Measurements from ENCODE around the gene GIGYF2.
"Not testable (repeated sequence)": the region's sequence is repeated elsewhere in the genome, so short reads cannot be mapped to it uniquely, and the experiment has no call there.

The GIGYF2 gene

GRCh38 chr2:232675381-232675780 is 21.8 kb upstream of the GIGYF2 start:
- Mint-ChIP-seq H3K9me3 (no peaks in the 10 kb centered on the region), H3K27me3 (peaks cover 15 to 36% of the 10 kb centered on the region in 2 donors), H3K4me3 (no peak overlapping the region), H3K27ac (no peak overlapping the region), H3K4me1 (peaks cover 0 to 2% of the 10 kb centered on the region in 2 donors), H3K36me3 (no peaks in the 10 kb centered on the region)
- no peak for ATAC-seq (replicated peaks)
- DNase-seq: no peak

GRCh38 chr2:232680006-232680405 is 17.1 kb upstream of the GIGYF2 start:
- Mint-ChIP-seq H3K4me3 (no peak overlapping the region), H3K36me3 (no peaks in the 10 kb centered on the region), H3K9me3 (no peaks in the 10 kb centered on the region), H3K27ac (no peak overlapping the region), H3K27me3 (peaks cover 23 to 32% of the 10 kb centered on the region in 2 donors), H3K4me1 (peaks cover 0 to 2% of the 10 kb centered on the region in 2 donors)
- ATAC-seq (replicated peaks) (no peak), DNase-seq (no peak)

GRCh38 chr2:232681527-232681926 is 15.6 kb upstream of the GIGYF2 start:
- Mint-ChIP-seq H3K4me1 (no peaks in the 10 kb centered on the region), H3K27ac (no peak overlapping the region), H3K9me3 (no peaks in the 10 kb centered on the region), H3K4me3 (no peak overlapping the region), H3K36me3 (no peaks in the 10 kb centered on the region), H3K27me3 (peaks cover 18 to 26% of the 10 kb centered on the region in 2 donors)
- ATAC-seq (replicated peaks) (no peak), DNase-seq (no peak)

DNA sequence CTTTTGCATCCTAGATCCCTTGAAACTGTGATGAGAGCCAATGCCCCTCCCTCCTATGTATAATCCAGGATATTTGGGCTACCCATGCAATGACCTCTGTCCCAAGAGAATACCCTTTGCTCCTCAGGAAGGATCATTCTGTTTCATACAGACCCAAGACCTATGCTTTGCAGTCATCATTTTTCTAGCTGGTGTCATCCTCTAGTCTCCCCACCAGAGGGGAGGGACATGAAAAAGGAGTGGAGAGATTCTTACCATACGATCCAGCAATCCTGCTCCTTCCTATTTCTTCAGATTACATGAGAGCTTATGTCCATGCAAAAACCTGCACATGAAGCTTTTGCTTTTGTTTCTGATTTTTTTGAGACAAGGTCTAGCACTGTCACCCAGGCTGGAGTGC is 13.8 kb upstream of the GIGYF2 start:
- no peaks in the 10 kb centered on the region for H3K9me3 Mint-ChIP-seq
- H3K4me1 Mint-ChIP-seq: no peaks in the 10 kb centered on the region
- H3K36me3 Mint-ChIP-seq: no peaks in the 10 kb centered on the region
- no peak overlapping the region for H3K4me3 Mint-ChIP-seq
- ATAC-seq (replicated peaks): no peak
- H3K27me3 Mint-ChIP-seq: peaks cover 18 to 22% of the 10 kb centered on the region in 2 donors
- no peak for DNase-seq
- H3K27ac Mint-ChIP-seq: no peak overlapping the region

GRCh38 chr2:232685391-232685790 is 11.7 kb upstream of the GIGYF2 start:
- H3K4me1 Mint-ChIP-seq; H3K9me3 Mint-ChIP-seq; H3K4me3 Mint-ChIP-seq; DNase-seq; H3K36me3 Mint-ChIP-seq; ATAC-seq (replicated peaks); H3K27ac Mint-ChIP-seq: not testable (repeated sequence)
- peaks cover 14% of the 10 kb centered on the region in 2 donors for H3K27me3 Mint-ChIP-seq

- DNase-seq (no peak), ATAC-seq (replicated peaks) (no peak)
- H3K36me3 Mint-ChIP-seq: no peaks in the 10 kb centered on the region
- H3K4me1 Mint-ChIP-seq: no peaks in the 10 kb centered on the region
- H3K27me3 Mint-ChIP-seq: peaks cover 0 to 5% of the 10 kb centered on the region in 2 donors
- peaks cover 0 to 2% of the 10 kb centered on the region in 2 donors for H3K9me3 Mint-ChIP-seq
- H3K27ac Mint-ChIP-seq: no peak overlapping the region
- no peak overlapping the region for H3K4me3 Mint-ChIP-seq
Observed at GRCh38 chr2:232687382-232688160, 9.6 kb upstream of the GIGYF2 start.

DNA sequence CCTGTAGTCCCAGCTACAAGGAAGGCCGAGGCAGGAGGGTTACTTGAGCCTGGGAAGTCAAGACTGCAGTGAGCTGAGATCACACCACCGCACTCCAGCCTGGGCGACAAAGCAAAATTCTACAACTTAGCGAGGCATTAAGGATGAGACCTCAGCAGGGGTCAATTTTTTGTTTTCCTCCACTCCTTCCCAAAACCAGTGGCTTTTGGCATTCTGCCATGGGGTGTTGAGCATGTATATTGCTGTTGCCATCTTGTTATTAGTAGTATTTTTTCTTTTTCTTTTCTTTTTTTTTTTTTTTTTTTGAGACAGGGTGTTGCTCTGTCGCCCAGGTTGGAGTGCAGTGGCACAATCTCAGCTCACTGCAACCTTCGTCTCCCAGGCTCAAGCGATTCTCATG is 8.9 kb upstream of the GIGYF2 start:
- DNase-seq: no peak
- ATAC-seq (replicated peaks): no peak
- H3K27me3 Mint-ChIP-seq: peaks cover 0 to 5% of the 10 kb centered on the region in 2 donors

DNA sequence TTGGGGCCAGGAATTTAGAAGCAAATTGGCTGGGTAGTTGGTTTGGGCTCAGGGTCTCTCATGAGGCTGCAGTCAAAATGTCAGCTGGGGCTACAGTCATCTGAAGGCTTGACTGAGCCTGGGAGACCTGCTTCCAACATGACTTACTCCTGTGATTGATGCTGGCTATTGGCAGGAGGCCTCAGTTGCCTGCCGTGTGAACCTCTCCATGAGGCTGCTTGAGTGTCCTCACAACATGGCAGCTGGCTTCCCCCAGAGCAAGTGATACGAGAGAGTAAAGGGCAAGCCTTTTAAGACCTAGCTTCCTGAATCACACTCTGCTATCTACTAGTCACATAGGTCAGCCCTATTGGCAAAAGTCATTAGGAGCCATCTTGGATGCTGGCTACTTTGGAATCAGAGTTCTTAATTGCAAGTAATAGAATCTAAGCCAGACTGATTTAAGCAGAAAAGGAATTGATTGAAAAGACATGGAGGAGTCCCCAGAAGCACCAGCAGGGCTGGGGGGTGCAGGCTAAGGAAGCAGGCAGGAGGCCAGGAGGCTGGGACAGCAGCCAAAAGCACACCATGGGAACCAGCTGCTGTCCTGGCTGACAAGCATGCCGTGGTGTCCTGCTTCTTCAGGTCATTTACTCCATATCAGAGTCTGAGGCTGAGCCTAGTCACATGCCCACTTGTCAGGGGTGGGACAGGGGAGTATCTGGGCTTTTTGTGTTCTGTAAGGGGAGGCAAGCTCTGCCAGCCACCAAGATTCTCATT is 7.8 kb upstream of the GIGYF2 start:
- H3K27ac Mint-ChIP-seq: no peak overlapping the region
- no peaks in the 10 kb centered on the region for H3K27me3 Mint-ChIP-seq
- H3K36me3 Mint-ChIP-seq: no peaks in the 10 kb centered on the region
- no peaks in the 10 kb centered on the region for H3K4me1 Mint-ChIP-seq
- ATAC-seq (replicated peaks) (no peak), DNase-seq (no peak)
- no peak overlapping the region for H3K4me3 Mint-ChIP-seq
- H3K9me3 Mint-ChIP-seq: peaks cover 0 to 2% of the 10 kb centered on the region in 2 donors

More for the DNA sequence above, 8.9 kb upstream of the GIGYF2 start:
- Mint-ChIP-seq H3K4me3 (no peak overlapping the region), H3K27ac (no peak overlapping the region), H3K4me1 (no peaks in the 10 kb centered on the region), H3K9me3 (peaks cover 0 to 2% of the 10 kb centered on the region in 2 donors), H3K36me3 (no peaks in the 10 kb centered on the region)

GRCh38 chr2:232691117-232691516 is 6.0 kb upstream of the GIGYF2 start:
- DNase-seq; ATAC-seq (replicated peaks); H3K9me3 Mint-ChIP-seq; H3K4me1 Mint-ChIP-seq; H3K36me3 Mint-ChIP-seq; H3K27me3 Mint-ChIP-seq; H3K4me3 Mint-ChIP-seq; H3K27ac Mint-ChIP-seq: not testable (repeated sequence)

DNA sequence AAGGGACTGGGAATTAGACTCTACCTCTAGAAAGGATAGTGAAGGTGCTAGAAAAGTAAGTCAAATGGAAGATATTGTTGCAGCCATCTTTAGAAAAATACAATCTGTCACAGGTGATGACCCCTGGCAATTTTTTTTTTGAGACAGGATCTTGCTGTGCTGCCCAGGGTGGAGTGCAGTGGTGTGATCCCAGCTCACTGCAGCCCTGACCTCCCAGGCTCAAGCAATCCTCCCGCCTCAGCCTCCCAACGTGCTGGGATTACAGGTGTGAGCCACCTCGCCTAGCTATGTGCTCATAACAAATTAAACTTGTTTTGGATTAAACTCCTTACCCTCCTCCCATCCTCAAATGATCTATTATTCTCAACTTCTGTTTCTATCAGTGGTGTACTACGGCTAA is 3.8 kb upstream of the GIGYF2 start:
- Mint-ChIP-seq H3K4me3 (no peak overlapping the region), H3K27ac (no peak overlapping the region), H3K4me1 (peaks cover 6 to 7% of the 10 kb centered on the region in 2 donors), H3K36me3 (no peaks in the 10 kb centered on the region), H3K9me3 (peaks cover 3% of the 10 kb centered on the region in 2 donors), H3K27me3 (no peaks in the 10 kb centered on the region)
- no peak for DNase-seq
- ATAC-seq (replicated peaks): no peak

DNA sequence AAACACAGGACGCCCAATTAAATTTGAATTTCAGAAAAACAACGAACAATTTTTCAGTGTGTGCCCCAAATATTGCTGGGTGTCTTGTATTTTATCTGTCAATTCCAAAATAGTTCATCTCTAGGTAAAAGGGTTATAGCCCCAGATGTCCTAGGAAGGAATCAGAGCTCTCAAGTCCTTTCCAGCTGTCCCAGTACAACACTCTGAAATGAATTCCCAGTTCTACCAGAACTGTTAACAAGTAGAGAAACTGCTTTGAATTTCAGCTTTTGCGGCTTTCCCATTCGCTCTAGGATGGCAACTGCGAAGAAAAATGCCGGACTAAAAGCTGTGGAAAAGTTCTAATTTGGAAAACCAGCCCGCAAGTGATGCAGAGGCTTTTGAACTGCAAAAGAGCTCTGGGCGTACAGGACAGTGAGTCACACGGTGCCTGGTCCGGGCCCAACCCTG is 497 bp upstream of the GIGYF2 start:
- Mint-ChIP-seq H3K27me3 (no peaks in the 10 kb centered on the region), H3K36me3 (peaks cover 11 to 16% of the 10 kb centered on the region in 2 donors), H3K9me3 (peaks cover 3% of the 10 kb centered on the region in 2 donors), H3K4me1 (peaks cover 21 to 29% of the 10 kb centered on the region in 2 donors), H3K4me3 (peak overlapping the region; percentile 90 to 97), H3K27ac (peak overlapping the region; percentile 57)
- DNase-seq (no peak), ATAC-seq (replicated peaks) (no peak)

DNA sequence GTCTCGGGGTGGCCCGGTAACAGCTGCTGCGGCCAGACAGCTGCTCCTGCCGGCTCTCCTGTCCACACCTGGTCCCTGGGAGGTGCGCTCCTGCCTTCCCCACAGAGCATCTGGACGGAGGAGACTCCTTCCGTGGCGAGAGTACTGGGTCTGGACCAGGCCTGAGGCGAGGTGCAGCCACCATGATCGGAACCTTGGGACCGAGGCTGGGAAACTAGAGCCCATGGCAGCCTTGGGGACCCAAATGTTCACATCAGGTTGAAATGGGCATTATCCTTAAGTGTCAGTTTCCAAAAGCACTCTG is 628 bp downstream of the GIGYF2 start:
- Mint-ChIP-seq H3K36me3 (peaks cover 11 to 16% of the 10 kb centered on the region in 2 donors), H3K27me3 (no peaks in the 10 kb centered on the region), H3K9me3 (peaks cover 2 to 3% of the 10 kb centered on the region in 2 donors), H3K4me3 (peak overlapping the region; percentile 90 to 97), H3K4me1 (peaks cover 21 to 29% of the 10 kb centered on the region in 2 donors), H3K27ac (peak overlapping the region; percentile 76)
- DNase-seq: no peak
- no peak for ATAC-seq (replicated peaks)

DNA sequence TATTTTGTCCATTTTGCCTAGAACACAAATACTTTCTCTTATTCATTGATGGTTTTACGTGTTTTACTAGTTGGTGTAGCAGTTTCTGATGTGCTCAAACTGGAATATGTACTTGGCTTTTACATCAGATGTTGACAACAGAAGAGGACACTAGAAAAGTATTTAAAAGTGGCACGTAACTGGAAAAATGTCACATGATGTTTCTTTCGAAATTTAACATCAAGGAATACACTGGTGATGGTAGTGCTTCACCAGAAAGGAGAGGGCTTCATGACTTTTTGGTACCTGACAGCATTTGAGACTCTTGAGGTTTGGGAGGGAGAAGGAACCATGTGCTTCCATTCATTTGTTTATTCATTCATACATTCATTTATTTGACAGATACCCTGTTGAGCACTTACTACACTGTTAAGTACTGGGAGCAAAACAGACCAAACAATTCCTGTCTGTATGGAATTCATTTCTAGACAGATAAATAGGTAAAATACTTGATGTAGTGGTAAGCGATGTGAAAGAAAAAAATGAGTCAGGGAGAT is 1.5 kb downstream of the GIGYF2 start:
- ATAC-seq (replicated peaks): no peak

DNA sequence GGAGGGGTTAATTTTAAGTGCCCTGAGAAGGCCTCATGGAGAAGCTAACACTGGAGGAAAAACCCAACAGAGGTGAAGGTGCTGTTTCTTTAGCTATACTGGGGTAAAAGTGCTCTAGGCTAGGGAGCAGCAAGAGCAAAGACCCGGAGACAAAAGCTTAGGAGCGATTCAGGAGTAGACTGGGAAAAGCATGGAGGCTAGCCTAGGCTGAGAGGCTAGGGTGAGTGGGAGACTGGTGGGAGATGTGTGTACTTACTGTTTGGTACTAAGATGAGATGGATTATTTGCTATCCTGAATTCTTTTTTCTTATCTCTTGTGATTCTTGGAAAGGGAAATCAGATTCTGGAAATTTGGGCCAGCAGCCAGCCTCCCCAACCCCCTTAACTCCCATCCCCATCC is 2.0 kb downstream of the GIGYF2 start:
- Mint-ChIP-seq H3K27ac (peak overlapping the region; percentile 71), H3K36me3 (peaks cover 18 to 24% of the 10 kb centered on the region in 2 donors), H3K4me3 (peak overlapping the region; percentile 72 to 97), H3K9me3 (peaks cover 2 to 3% of the 10 kb centered on the region in 2 donors), H3K4me1 (peaks cover 27 to 35% of the 10 kb centered on the region in 2 donors), H3K27me3 (no peaks in the 10 kb centered on the region)
- ATAC-seq (replicated peaks) (no peak), DNase-seq (no peak)

More for the DNA sequence above, 1.5 kb downstream of the GIGYF2 start:
- Mint-ChIP-seq H3K27ac (peak overlapping the region; percentile 71), H3K9me3 (peaks cover 2 to 3% of the 10 kb centered on the region in 2 donors), H3K27me3 (no peaks in the 10 kb centered on the region), H3K4me1 (peaks cover 24 to 30% of the 10 kb centered on the region in 2 donors), H3K36me3 (peaks cover 13 to 19% of the 10 kb centered on the region in 2 donors), H3K4me3 (peak overlapping the region; percentile 72 to 97)
- DNase-seq: no peak

Measured in stimulated activated naive B cell treated with anti-CD40 and anti-IgM and Interleukin-4, amounts not matched to agents 10 μg/mL and 1 μg/mL and 100 μg/mL, for 72 hours (primary cell).